Measurements from ENCODE around the gene ZFYVE27.

The ZFYVE27 gene

DNA sequence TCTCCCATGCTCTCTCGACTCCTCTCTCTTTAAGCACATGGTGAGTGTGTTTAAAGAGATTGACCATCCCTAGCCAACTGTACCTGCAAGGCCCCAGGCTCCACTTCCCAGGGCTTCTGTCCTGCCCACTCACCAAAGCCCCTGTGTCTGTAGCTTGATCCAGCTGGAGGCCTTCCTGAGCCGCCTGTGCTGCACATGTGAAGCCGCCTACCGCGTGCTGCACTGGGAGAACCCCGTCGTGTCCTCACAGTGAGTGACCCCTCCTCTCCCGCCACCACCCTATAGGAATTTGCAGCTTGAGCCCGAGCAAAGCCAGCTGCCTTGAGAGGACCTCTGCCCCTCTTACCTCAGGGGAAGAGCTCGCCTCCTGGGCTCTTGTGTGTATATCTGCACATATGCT is 11.2 kb downstream of the ZFYVE27 start:
- no peak for DNase-seq

DNA sequence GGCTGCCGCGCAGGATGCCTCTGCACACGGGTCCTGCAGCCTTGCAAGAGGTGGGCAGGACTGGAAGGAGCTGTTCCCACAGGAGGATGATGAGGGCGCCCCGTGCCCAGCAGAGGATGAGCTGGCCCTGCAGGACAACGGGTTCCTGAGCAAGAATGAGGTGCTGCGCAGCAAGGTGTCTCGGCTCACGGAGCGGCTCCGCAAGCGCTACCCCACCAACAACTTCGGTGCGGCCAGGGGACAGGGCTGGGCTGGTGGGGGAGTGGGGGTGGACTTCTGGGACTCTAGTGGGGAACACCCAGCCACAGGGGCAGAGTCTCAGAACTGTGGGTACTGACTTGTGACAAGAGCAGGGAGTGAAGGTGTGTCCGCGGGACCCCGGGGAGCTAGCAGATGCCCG is 16.0 kb downstream of the ZFYVE27 start:
- no peak for DNase-seq

GRCh38 chr10:97754726-97755125 is 17.8 kb downstream of the ZFYVE27 start:
- no peak for DNase-seq

GRCh38 chr10:97755718-97756117 is 18.8 kb downstream of the ZFYVE27 start:
- DNase-seq: no peak

GRCh38 chr10:97757471-97757870 is 20.5 kb downstream of the ZFYVE27 start:
- DNase-seq: no peak

DNA sequence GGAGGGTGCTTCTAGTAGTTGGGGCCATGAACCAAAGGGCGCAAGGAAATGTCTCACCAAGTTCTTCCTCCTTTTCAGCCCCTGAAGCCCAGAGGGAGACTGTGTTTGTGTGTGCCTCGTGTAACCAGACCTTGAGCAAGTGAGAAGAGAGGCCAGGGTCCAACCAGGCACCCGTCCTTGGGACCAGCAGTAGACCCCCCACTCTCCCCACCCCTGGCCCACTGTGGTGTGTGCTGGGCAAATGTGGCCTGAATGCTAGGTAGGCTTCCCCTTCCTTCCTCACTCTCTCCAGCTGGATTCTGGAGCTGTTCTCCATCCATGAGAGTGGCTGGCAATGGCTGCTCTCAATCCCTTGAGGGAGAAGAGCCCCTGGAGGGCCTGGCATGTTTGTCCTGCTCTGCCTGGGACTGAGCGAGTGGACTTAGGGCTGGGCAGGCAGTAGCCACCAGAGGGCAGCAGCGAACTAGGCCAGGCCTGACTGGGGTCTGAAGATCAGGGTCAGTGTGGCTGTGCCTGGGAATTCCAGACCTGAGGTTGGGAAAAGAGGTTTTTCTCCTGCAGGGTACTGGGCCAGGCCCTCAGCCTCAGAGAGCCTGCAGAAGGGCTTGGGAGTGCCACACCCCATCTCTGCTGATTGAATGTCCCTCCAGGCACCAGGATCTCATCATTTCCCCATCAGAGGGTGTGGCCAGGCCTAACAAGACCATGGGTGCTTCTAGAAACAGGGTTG is 22.4 kb downstream of the ZFYVE27 start:
- no peak for DNase-seq

DNA sequence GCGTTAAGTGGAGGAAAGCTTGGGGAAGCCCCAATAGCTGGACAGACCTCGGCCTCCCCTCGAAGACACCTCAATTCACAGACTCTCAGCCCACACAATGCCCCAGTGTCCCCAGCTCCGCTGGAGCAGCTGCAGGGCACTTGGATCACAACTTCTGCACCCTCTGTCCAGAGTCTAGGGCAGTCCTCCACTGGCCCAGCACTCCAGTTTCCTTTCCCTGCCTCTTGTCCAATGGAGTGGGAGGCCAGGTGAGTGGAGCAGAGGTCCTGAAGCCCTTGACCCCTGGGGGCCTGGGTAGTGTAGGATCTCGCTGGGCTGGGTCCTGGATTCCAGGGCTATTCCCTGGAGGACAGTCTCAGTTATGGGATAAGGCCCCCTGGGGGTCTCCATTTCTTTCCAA is 23.0 kb downstream of the ZFYVE27 start:
- no peak for DNase-seq

DNA sequence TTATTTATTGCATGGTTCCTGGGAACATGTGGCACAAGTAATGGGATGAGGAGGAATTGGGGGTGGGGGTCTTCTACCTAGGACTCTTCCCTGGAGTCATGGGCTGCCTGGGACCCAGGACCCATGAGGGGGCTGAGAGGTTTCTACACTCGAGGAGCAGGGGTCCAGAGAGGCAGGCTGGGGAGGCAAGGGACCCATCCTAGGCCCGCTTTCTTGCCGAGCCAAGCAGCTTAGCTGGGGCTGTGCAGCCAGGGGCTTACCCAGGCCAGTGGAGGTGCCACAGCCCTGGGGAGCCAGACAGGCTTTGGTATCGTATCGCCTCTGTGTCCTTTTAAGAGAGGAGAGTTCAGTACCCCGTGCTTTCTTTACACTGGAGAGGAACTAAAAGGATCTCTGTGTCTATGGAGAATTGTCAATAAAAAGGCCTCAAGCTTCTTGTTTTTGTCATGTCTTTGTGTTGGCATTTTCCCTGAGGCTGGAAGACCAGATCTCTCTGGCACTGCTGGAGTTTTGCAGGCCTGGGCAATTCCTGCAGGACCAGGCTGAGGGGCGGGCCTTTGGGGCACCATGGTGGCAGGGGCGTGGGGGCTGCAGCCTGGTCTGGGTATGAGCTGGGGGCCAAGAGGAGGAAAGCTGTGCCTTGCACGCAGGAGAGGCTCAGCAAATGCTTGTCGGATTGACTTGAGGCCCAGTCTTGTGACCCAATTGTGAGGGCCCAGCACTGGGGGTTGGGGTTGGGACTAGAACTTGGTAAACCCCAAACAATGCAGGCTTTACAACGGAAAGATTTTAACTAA is 23.7 kb downstream of the ZFYVE27 start:
- DNase-seq: no peak

- no peak for DNase-seq
Observed at GRCh38 chr10:97761331-97761865, 24.5 kb downstream of the ZFYVE27 start.

- no peak for DNase-seq
Observed at GRCh38 chr10:97762056-97762455, 25.1 kb downstream of the ZFYVE27 start.

DNA sequence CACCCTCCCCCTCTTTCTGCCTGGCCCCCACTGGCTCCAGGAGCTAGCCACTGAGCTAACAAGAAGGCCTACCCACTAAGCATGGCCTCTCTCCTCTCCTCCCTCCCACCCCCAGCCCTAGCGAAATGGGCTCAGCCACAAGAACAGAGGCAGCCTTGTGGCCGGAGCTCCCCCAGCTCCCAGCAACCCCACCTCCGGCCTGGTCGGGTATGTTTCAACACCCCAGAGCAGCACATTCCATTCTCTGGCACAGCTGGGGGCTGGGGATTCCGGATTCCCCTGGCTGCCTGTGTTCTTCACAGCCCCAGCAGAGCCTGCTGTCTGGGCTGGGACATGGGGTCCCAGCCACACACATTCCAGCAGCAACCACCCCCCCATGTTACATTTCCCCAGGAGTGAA is 25.9 kb downstream of the ZFYVE27 start:
- DNase-seq: no peak

- DNase-seq: no peak
Observed at GRCh38 chr10:97763411-97763810, 26.5 kb downstream of the ZFYVE27 start.

DNA sequence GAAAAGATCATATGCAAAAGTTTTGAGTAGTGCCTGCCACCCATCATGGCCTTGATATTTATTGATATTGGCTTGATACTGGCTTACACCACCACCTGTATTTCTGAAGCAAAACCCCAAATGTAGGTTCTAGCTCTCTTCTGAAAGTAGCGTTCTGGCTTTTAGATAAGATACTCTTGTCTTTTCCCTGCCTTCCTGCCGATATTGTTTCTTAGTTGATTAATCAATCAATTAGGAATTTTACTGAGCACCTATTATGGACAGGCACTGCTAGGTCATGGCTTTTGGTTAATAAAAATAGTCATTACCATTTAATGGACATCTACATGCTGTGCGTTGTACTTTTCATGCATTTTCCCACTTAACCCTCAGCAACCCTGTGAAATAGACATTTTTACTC is 27.0 kb downstream of the ZFYVE27 start:
- no peak for DNase-seq

- DNase-seq: no peak
Observed at GRCh38 chr10:97764519-97764931, 27.6 kb downstream of the ZFYVE27 start.

DNA sequence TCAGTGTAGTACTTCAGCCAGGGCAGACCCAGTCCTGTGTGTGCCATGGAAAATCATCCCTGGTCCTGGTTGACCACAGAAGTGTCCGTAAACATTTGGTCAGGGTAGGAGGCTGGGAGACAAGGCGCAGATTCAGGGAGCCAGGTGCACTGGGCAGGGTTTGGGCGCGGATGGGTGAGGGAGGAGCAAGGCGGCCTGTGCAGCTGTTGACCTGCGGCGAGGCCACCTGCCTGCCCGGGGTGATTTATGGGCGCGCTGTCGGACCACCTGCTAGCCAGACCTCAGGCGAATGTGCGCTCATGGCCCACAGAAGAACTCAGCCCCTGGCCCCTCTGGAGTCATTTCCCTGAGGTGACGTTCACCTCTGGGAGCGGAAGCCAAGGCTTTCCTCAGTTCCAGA is 28.3 kb downstream of the ZFYVE27 start:
- no peak for DNase-seq

DNA sequence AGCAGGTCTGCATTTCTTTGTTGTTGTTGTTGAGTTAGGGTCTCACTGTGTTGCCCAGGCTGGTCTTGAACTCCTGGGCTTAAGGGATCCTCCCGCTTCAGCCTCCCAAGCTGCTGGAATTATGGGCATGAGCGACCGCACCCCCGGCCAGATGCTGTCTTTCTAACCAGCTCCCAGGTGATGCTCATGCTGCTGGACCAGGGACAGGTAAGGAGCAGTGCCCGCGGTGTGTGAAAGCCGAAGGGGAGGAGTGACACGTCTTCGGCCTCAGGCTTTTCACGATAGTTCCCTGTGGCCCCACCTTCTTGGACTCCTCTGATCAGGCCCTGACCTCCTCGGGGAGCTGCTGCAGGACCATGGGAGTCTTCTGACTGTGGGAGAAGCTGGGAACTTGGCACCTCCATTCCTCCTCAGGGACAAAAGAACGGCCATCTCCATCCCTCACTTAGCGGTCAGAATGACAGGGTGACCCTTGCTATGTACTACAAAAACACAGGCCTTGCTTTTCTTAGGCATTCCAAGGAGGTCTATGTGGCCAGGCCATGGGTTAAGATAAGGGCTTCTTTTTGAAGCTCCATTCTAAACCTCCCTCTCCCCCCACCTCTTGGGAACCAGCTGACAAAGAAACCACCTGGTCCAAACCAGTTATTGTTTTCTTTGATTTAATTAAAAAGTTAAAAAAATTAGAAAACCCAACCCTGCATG is 29.3 kb downstream of the ZFYVE27 start:
- no peak for DNase-seq

- DNase-seq: no peak
Observed at GRCh38 chr10:97766996-97767924, 30.3 kb downstream of the ZFYVE27 start.

GRCh38 chr10:97768322-97769315 is 31.7 kb downstream of the ZFYVE27 start:
- no peak for DNase-seq

DNA sequence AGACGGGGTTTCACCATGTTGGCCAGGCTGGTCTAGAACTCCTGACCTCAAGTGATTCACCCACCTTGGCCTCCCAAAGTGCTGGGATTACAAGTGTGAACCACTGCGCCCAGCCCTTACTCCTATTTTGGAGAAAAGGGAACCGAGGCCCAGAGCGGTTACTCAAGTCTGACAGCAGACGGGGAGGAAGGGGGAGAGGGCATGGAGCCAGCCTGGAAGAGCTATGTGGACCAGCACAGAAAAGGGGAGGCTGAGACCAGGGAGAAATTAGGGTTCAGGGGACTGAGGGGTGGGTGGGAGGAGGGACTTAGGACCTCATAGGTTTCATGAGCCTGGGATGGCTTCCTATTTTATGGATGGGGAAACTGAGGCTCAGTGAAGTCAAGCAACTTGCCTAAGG is 33.3 kb downstream of the ZFYVE27 start:
- no peak for DNase-seq

DNA sequence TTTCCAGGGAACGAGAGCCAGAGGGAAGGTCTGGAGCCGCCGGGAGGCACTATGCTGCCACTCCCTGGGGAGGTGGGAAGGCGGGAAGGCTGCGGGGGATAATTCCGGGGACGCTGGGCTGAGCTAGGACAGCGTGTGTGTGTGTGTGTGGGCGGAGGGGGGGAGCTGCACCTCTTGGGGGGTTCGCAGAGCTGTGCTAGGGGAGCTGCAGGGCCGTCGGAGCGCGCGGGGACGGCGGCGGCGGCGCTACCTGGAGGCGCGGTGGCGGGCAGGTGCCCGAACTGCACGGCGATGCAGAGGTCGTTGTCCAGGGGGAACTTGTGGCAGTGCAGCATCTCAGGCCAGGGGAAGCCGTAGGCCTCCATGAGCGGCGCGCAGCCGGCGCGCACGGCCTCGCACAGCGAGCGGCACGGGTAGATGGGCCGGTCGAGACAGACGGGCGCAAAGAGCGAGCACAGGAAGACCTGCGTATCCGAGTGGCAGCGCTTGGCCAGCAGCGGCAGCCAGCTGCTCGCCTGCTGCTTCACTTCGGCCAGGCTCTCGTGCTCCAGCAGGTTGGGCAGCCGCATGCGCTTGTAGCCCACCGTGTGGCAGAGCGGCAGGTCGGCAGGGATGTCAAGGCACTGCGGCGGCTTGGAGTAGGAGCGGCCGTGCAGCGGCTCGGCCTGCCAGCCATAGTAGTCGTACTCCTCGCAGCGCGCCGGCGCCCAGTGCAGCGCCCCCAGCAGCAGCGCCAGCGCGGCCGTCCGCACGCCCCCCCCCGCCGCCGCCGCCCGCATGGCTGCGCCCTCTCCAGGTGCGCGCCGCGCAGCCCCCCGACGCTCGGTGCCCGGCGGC is 34.3 kb downstream of the ZFYVE27 start:
- no peak for DNase-seq
